GM12891 (cell line): Measurements from ENCODE around the gene SPAG7.

Experiments
- POLR2A ChIP-seq: IDR thresholded peaks from 2 replicates; pipeline ENCODE4 v1.6.1; 2011; ENCODE audit warnings: low read depth, low read length, control low read depth
- POLR2AphosphoS5 ChIP-seq: IDR thresholded peaks from 2 replicates; pipeline ENCODE4 v1.6.1; 2011; ENCODE audit warnings: low read depth, low read length, control low read depth
- SPI1 ChIP-seq: IDR thresholded peaks from 2 replicates; pipeline ENCODE4 v1.6.1; 2011; ENCODE audit warnings: low read depth, low read length, control low read depth
- TAF1 ChIP-seq: IDR thresholded peaks from 2 replicates; pipeline ENCODE4 v1.6.1; 2011; ENCODE audit warnings: low read depth, low read length, control low read depth

DNA sequence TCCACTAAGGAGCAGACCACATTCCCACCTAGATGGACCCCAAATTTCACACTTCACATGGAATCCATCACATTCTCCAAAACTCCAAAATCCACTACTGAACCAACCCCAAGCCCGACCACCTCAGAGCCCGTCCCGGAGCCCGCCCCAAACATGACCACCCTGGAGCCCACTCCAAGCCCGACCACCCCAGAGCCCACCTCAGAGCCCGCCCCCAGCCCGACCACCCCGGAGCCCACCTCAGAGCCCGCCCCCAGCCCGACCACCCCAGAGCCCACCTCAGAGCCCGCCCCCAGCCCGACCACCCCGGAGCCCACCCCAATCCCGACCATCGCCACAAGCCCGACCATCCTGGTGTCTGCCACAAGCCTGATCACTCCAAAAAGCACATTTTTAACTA is 34.0 kb downstream of the SPAG7 start:
- TF ChIP-seq POLR2AphosphoS5, result no peak
- no peak for TF ChIP-seq SPI1
- no peak for TF ChIP-seq POLR2A
- no peak for TF ChIP-seq TAF1
